Thoracic aorta (tissue), 2 donors: ENCODE data around the gene ALOX12B. TPM values are rescaled to one million over a fixed set of nuclear protein-coding genes. Genes with fewer than 3 reads are reported as not detected.
"Not testable (repeated sequence)": the region's sequence is repeated elsewhere in the genome, so short reads cannot be mapped to it uniquely, and the experiment has no call there.

Experiments used
- ATAC-seq: fragments of 150-250 bp; one replicate; pipeline ENCODE4 v1.8.0; 2017; ENCODE audit warnings: low read depth; ENCODE audit not compliant: insufficient number of reproducible peaks, low FRiP score
- DNase-seq: peaks from one replicate; pipeline ENCODE4 v3.0.0-alpha.2; 2020; ENCODE audit warnings: low spot score
- H3K27ac ChIP-seq, 2 donors: fragments of 200-600 bp; sonication (generic); 1 replicate in 1 of 2; 2 replicates in 1 of 2; pipeline ENCODE4 v1.5.1; 2016; ENCODE audit warnings: mild to moderate bottlenecking in 2 of 2, moderate library complexity in 2 of 2
- H3K27me3 ChIP-seq: fragments of 200-600 bp; sonication (generic); replicated peaks from 2 replicates; pipeline ENCODE4 v1.6.0; 2016; ENCODE audit warnings: mild to moderate bottlenecking; ENCODE audit not compliant: insufficient read depth
- H3K36me3 ChIP-seq: fragments of 200-600 bp; sonication (generic); one replicate; pipeline ENCODE4 v1.5.1; 2016
- H3K4me1 ChIP-seq, 2 donors: fragments of 200-600 bp; sonication (generic); 1 replicate in 1 of 2; 2 replicates in 1 of 2; pipeline versions ENCODE4 v1.5.1 to v1.6.0; 2016; ENCODE audit warnings: low read depth in 2 of 2, mild to moderate bottlenecking in 1 of 2; ENCODE audit not compliant: control insufficient read depth in 1 of 2
- H3K4me3 ChIP-seq: fragments of 200-600 bp; sonication (generic); 2 replicates; pipeline ENCODE4 v1.5.1; 2016; ENCODE audit warnings: mild to moderate bottlenecking
- H3K9me3 ChIP-seq: fragments of 200-600 bp; sonication (generic); 2 replicates; pipeline ENCODE4 v1.5.1; 2016
- CTCF ChIP-seq: fragments of 200-600 bp; sonication (generic); IDR thresholded peaks from one replicate; pipeline ENCODE4 v1.5.1; 2019; ENCODE audit warnings: antibody characterized with exemption
- total RNA-seq, 2 donors: library from RNA; depleted of rRNA; stranded (reverse); fragments of >200 nt; gene quantifications; one replicate each; pipeline versions ENCODE4 v1.1.0 to v1.2.3, GENCODE V29; 2016

Gene ALOX12B
- total RNA-seq, 2 donors from 2014 or later = not detected

GRCh38 chr17:8108972-8109660 lies 21.6 kb upstream of the ALOX12B start:
- no peak overlapping the region for H3K27ac ChIP-seq
- TF ChIP-seq CTCF = no peak
- no peaks in the 10 kb centered on the region for H3K36me3 ChIP-seq
- no peaks in the 10 kb centered on the region for H3K9me3 ChIP-seq
- ATAC-seq (no peak), DNase-seq (no peak)
- no peaks in the 10 kb centered on the region for H3K27me3 ChIP-seq
- peaks cover 0 to 7% of the 10 kb centered on the region in 2 donors for H3K4me1 ChIP-seq
- H3K4me3 ChIP-seq = no peak overlapping the region

DNA sequence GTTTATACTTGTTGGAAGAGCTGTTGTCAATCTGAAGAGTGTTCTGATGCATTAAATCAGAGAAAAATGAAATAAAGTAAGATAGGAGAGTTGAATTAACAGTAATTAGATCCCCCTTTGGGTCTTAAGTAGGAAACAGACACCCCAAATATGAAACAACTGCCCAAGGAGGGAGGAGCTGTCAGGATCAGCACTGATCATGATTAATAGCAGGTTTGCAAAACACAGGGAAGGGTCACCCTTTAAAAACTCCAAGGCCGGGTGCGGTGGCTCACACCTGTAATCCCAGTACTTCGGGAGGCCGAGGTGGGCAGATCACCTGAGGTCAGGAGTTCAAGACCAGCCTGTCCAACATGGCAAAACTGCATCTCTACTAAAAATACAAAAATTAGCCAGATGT lies 19.5 kb upstream of the ALOX12B start:
- not testable (repeated sequence) for H3K4me1 ChIP-seq, H3K27ac ChIP-seq, DNase-seq, H3K27me3 ChIP-seq, H3K9me3 ChIP-seq, ATAC-seq, H3K36me3 ChIP-seq, H3K4me3 ChIP-seq

DNA sequence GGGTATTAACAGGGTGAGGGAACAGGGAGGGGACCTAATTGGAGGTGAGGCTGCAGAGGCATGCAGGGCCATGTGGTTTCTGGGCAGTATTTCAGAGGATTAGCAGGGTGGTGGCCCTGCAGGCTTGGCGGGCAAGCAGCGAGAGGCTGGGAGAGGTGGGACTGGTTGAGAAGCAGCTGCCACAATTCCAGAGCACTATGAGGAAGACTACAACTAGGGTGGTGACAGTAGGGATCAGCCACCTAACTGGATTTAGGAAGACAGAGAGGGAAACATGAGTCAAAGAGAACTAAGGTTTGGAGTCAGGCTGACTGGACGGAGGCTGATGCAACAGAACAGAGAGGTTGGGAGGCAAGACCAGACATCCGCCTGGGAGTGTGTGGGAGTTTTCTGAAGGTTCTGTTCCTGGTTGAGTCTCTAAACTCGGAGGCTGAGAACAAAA lies 18.5 kb upstream of the ALOX12B start:
- no peak for DNase-seq
- Histone ChIP-seq H3K27me3 (no peaks in the 10 kb centered on the region), H3K4me1 (peaks cover 0 to 7% of the 10 kb centered on the region in 2 donors), H3K9me3 (no peaks in the 10 kb centered on the region), H3K27ac (no peak overlapping the region), H3K36me3 (no peaks in the 10 kb centered on the region), H3K4me3 (no peak overlapping the region)
- no peak for TF ChIP-seq CTCF
- ATAC-seq = no peak

DNA sequence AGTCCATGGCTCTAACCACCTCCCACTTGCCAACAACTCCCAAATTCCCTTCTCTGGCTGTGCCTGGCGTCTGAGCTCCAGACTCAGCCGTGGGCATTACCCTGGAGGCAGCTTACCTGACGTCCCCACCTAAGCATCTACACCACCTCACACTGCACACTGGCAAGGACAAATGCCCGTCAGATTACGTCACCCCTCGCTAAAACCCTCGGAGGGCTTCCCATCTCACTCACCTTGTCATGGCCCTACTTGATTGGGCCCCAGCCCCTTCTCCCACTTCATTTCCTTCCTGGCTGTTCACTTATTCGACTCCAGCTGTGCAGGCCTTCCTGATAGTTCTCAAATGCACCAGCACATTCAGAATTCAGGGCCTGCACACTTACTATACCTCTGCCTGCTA lies 17.4 kb upstream of the ALOX12B start:
- Histone ChIP-seq H3K4me3 (no peak overlapping the region), H3K27ac (no peak overlapping the region), H3K27me3 (no peaks in the 10 kb centered on the region), H3K36me3 (no peaks in the 10 kb centered on the region), H3K4me1 (peaks cover 0 to 2% of the 10 kb centered on the region in 2 donors), H3K9me3 (no peaks in the 10 kb centered on the region)
- no peak for DNase-seq
- TF ChIP-seq CTCF = no peak
- ATAC-seq = no peak

DNA sequence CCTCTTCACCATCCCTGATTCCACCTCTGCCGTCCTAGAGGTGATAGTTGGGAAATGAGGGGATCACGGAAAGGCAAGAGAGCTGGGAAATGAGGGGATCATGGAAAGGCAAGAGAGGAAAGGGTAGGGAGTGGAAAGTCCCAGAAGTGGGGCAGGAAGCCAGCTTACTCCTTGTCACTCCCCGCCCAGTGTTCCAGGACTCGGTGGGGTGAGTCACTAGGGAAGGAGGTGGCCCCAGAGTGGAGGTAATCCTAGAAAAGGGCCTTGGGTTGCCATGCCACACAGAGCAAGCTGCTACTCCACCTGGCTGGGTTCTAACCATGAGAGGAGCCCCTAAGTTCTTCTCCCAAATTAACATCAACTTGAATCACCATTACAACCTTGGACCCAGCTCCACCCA lies 16.0 kb upstream of the ALOX12B start:
- Histone ChIP-seq H3K36me3 (no peaks in the 10 kb centered on the region), H3K4me3 (no peak overlapping the region), H3K27ac (no peak overlapping the region), H3K9me3 (no peaks in the 10 kb centered on the region), H3K27me3 (no peaks in the 10 kb centered on the region), H3K4me1 (no peaks in the 10 kb centered on the region)
- TF ChIP-seq CTCF = no peak
- DNase-seq = no peak
- no peak for ATAC-seq

DNA sequence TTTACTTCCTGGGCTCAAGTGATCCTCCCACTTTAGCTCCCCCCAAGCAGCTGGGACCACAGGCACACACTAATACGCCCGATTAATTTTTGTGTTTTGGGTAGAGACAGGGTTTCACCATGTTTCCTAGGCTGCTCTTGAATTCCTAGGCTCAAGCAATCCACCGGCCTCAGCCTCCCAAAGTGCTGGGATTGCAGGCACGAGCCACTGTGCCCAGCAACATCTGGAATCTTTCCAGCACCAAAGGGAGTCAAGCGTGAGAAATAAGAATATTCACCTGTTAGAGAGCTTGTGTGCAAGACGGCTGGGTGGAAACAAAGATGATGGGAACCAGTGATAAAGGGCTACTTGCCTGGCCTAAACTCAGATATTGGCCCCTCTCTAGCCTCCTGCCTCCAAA lies 14.2 kb upstream of the ALOX12B start:
- H3K4me1 ChIP-seq = no peaks in the 10 kb centered on the region
- H3K4me3 ChIP-seq = no peak overlapping the region
- H3K9me3 ChIP-seq = no peaks in the 10 kb centered on the region
- no peaks in the 10 kb centered on the region for H3K36me3 ChIP-seq
- H3K27me3 ChIP-seq = no peaks in the 10 kb centered on the region
- DNase-seq (no peak), ATAC-seq (no peak)
- H3K27ac ChIP-seq = no peak overlapping the region
- no peak for TF ChIP-seq CTCF
